MM.1S (cell line): Measurements from ENCODE around the gene GNMT.

Experiments used
- DNase-seq: peaks from one replicate; pipeline ENCODE4 v3.0.0-alpha.2; 2015
- H2AFZ ChIP-seq: fragments of 300-600 bp; sonication (generic); 2 replicates; pipeline ENCODE4 v1.6.0; 2016; ENCODE audit warnings: antibody characterized with exemption, low read length
- H3F3A ChIP-seq: fragments of 300-600 bp; sonication (generic); 2 replicates; pipeline ENCODE4 v1.6.1; 2016; ENCODE audit warnings: mild to moderate bottlenecking, antibody characterized with exemption, low read length, moderate library complexity, mixed read lengths; ENCODE audit not compliant: insufficient read depth
- H3K27ac ChIP-seq: fragments of 300-600 bp; sonication (generic); 2 replicates; pipeline ENCODE4 v1.5.1; 2016; ENCODE audit warnings: mild to moderate bottlenecking, low read length
- H3K27me3 ChIP-seq: fragments of 300-600 bp; sonication (generic); replicated peaks from 2 replicates; pipeline ENCODE4 v1.6.0; 2016; ENCODE audit warnings: low read length; ENCODE audit not compliant: insufficient read depth
- H3K36me3 ChIP-seq: fragments of 300-600 bp; sonication (generic); replicated peaks from 2 replicates; pipeline ENCODE4 v1.6.1; 2016; ENCODE audit warnings: mild to moderate bottlenecking, low read length, mixed read lengths; ENCODE audit not compliant: insufficient read depth
- H3K4me1 ChIP-seq: fragments of 300-600 bp; sonication (generic); 2 replicates; pipeline ENCODE4 v1.6.1; 2016; ENCODE audit warnings: low read length, mixed read lengths
- H3K4me2 ChIP-seq: fragments of 300-600 bp; sonication (generic); 2 replicates; pipeline ENCODE4 v1.6.0; 2016; ENCODE audit warnings: low read depth, low read length
- H3K4me3 ChIP-seq: fragments of 300-600 bp; sonication (generic); 2 replicates; pipeline ENCODE4 v1.5.1; 2016; ENCODE audit warnings: low read length, mixed read lengths
- H3K79me2 ChIP-seq: fragments of 300-600 bp; sonication (generic); 2 replicates; pipeline ENCODE4 v1.6.1; 2016; ENCODE audit warnings: mixed run types, low read length, mixed read lengths
- H3K9ac ChIP-seq: fragments of 300-600 bp; sonication (generic); 2 replicates; pipeline ENCODE4 v1.6.1; 2016; ENCODE audit warnings: low read length, mixed read lengths
- H3K9me2 ChIP-seq: fragments of 300-600 bp; sonication (generic); replicated peaks from 2 replicates; pipeline ENCODE4 v1.6.1; 2016; ENCODE audit warnings: mild to moderate bottlenecking, low read length, mixed read lengths; ENCODE audit not compliant: insufficient read depth
- H3K9me3 ChIP-seq: fragments of 300-600 bp; sonication (generic); replicated peaks from 2 replicates; pipeline ENCODE4 v1.6.1; 2016; ENCODE audit warnings: mild to moderate bottlenecking, low read length, mixed read lengths; ENCODE audit not compliant: insufficient read depth
- H4K20me1 ChIP-seq: fragments of 300-600 bp; sonication (generic); 2 replicates; pipeline ENCODE4 v1.6.1; 2016; ENCODE audit warnings: mild to moderate bottlenecking, low read length, moderate library complexity, mixed read lengths; ENCODE audit not compliant: insufficient read depth
- EZH2 ChIP-seq: fragments of 300-600 bp; sonication (generic); optimal IDR thresholded peaks from 2 replicates; pipeline ENCODE3; 2017; ENCODE audit warnings: low read depth, mild to moderate bottlenecking, antibody characterized with exemption, low read length, mixed read lengths
- EZH2phosphoT487 ChIP-seq: fragments of 300-600 bp; sonication (generic); IDR thresholded peaks from 2 replicates; pipeline ENCODE4 v1.6.1; 2018; ENCODE audit warnings: antibody characterized with exemption, low read length
- TF ChIP-seq, protein P1 (sequence below): fragments of 300-600 bp; sonication (generic); IDR thresholded peaks from 2 replicates; pipeline ENCODE4 v1.5.1; 2016; ENCODE audit warnings: antibody characterized with exemption, low read length, mixed read lengths

Gene GNMT

DNA sequence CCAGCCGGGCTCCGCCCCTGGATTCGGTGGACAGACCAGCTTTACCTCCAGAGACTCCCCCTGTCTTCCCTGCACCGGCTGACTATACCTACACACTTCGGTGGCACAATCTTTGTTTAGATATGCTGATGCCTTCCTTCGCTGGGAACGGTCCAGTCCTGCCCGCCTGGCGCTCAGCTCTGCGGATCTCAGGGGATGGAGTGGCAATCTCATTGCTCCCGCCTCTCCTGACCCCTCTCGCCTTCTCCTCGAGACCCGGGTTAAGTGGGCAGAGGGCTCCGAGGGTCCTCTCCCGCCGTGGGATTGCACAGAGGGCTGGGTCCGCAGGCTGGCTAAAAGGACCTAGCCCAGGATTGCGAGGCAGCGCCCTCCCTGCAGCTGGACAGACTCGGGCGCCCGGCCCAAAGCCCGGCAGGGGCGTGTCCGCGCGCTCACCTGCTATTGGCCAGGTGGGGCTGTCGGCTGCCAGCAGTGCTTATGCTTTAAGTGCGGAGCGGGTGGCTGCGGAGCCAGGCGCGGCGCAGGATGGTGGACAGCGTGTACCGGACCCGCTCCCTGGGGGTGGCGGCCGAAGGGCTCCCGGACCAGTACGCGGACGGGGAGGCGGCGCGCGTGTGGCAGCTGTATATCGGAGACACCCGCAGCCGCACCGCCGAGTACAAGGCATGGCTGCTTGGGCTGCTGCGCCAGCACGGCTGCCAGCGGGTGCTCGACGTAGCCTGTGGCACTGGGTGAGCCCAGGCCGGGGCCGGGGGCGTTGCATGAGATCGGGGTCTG, at the start of gene GNMT:
Gene GNMT (plus strand): TSS at position 512 of the 777 bp plus-strand sequence. CDS start 14 bp downstream, at position 526.
- no peaks in the 10 kb centered on the region for H3K27me3 ChIP-seq
- TF ChIP-seq, protein P1, sequence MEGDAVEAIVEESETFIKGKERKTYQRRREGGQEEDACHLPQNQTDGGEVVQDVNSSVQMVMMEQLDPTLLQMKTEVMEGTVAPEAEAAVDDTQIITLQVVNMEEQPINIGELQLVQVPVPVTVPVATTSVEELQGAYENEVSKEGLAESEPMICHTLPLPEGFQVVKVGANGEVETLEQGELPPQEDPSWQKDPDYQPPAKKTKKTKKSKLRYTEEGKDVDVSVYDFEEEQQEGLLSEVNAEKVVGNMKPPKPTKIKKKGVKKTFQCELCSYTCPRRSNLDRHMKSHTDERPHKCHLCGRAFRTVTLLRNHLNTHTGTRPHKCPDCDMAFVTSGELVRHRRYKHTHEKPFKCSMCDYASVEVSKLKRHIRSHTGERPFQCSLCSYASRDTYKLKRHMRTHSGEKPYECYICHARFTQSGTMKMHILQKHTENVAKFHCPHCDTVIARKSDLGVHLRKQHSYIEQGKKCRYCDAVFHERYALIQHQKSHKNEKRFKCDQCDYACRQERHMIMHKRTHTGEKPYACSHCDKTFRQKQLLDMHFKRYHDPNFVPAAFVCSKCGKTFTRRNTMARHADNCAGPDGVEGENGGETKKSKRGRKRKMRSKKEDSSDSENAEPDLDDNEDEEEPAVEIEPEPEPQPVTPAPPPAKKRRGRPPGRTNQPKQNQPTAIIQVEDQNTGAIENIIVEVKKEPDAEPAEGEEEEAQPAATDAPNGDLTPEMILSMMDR, result no peak
- TF ChIP-seq EZH2, result no peak
- TF ChIP-seq EZH2phosphoT487, result no peak
- peak within 1 kb of the TSS; percentile 66 for H3K4me3 ChIP-seq
- peak; percentile 51 for DNase-seq
- peak within 1 kb of the TSS; percentile 14; the same call in 1 of the 2 replicates for H3K9ac ChIP-seq
- H3K27ac ChIP-seq, result no peak within 1 kb of the TSS
- no peaks in the 10 kb centered on the region for H3K9me2 ChIP-seq
- H2AFZ ChIP-seq, result peak within 1 kb of the TSS; percentile 49
- no peaks in the 10 kb centered on the region for H3K4me1 ChIP-seq
- H3F3A ChIP-seq, result no peaks in the 10 kb centered on the region; the same call in 1 of the 2 replicates
- H3K4me2 ChIP-seq, result peak within 1 kb of the TSS; percentile 77
- H4K20me1 ChIP-seq, result no peaks in the 10 kb centered on the region
- H3K79me2 ChIP-seq, result no peaks in the 10 kb centered on the region
- H3K36me3 ChIP-seq, result no peaks in the 10 kb centered on the region
- H3K9me3 ChIP-seq, result no peaks in the 10 kb centered on the region

DNA sequence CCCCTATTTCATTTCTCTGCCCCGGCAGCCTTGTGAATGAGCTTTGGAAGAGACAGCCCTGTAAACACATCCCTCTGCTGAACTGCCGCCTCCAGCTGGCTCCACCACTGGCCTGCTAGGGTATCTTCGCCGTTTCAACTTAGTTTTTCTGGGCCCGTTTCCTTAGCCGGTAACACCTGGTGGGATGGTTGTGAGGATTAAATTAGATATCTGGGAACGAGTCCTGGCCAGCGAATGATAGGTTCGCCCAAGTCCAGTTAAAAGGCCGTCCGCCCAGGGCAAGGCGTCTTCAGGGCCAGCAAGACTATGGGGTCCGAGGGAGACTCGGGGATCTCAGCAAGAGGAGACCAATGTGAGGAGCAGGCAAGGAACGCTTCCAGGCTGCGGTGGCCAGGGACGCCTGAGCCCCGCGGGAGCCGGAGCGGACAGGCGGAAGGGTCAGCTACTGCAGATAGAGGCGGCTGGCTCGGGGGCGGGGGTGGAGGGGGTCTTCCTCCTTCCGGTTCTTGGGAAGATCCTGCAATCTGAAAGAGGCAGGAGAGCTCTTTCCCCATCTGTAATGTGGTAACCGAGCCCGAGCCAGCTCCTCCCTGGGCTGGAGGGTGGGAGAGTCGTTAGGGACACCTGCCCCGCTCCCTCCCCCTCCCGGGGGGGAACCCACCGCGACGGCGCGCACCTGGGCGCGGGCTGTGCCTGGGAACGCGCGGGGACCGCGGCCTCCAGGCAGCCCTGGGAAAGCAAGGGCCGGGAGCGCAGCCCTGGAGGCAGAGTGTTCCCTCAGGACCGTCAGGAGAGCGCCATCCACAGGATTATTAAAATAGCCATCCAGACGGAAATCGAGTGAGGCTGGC, 49.2 kb upstream of the GNMT start:
- Histone ChIP-seq H3K36me3 (no peaks in the 10 kb centered on the region), H3K9me3 (no peaks in the 10 kb centered on the region), H3K27me3 (no peaks in the 10 kb centered on the region), H3K4me3 (no peak overlapping the region), H3F3A (no peaks in the 10 kb centered on the region), H2AFZ (no peak overlapping the region), H3K9me2 (no peaks in the 10 kb centered on the region), H3K4me1 (no peaks in the 10 kb centered on the region), H3K79me2 (no peaks in the 10 kb centered on the region), H3K27ac (no peak overlapping the region), H4K20me1 (no peaks in the 10 kb centered on the region), H3K4me2 (no peak overlapping the region), H3K9ac (no peak overlapping the region)
- TF ChIP-seq EZH2phosphoT487 (no peak), EZH2 (no peak)
- TF ChIP-seq, protein P1, result no peak
- no peak for DNase-seq

DNA sequence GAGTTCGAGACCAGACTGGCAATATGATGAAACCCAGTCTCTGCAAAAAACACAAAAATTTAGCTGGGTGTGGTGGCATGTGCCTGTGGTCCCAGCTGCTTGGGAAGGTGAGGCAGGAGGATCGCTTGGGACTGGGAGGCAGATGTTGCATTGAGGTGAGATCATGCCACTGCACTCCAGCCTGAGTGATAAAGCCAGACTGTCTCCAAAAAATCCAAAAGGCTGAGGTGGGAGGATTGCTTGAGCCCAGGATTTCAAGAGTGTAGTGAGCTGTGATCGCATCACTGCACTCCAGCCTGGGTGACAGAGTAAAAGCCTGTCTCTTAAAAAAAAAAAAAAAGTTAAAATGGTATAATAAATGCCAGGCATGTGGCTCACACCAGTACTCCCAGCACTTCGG, 46.0 kb upstream of the GNMT start:
- H3K9me3 ChIP-seq, result no peaks in the 10 kb centered on the region
- H3K36me3 ChIP-seq, result no peaks in the 10 kb centered on the region
- H3K4me3 ChIP-seq, result no peak overlapping the region
- no peak overlapping the region for H3K27ac ChIP-seq
- no peak overlapping the region for H3K9ac ChIP-seq
- no peak for DNase-seq
- no peaks in the 10 kb centered on the region for H3K79me2 ChIP-seq
- no peaks in the 10 kb centered on the region for H3F3A ChIP-seq
- no peaks in the 10 kb centered on the region for H3K27me3 ChIP-seq
- no peak overlapping the region for H2AFZ ChIP-seq
- TF ChIP-seq EZH2, result no peak
- TF ChIP-seq, protein P1, result no peak
- no peak for TF ChIP-seq EZH2phosphoT487
- no peaks in the 10 kb centered on the region for H3K9me2 ChIP-seq
- H3K4me1 ChIP-seq, result no peaks in the 10 kb centered on the region
- no peaks in the 10 kb centered on the region for H4K20me1 ChIP-seq
- no peak overlapping the region for H3K4me2 ChIP-seq
